NCI-H69 (cell line): Measurements from ENCODE around the gene CALY.

ENCODE experiments used
- DNase-seq: peaks from one replicate; lab custom pipeline; 2025; lab: John Stamatoyannopoulos, UW

Gene CALY

DNA sequence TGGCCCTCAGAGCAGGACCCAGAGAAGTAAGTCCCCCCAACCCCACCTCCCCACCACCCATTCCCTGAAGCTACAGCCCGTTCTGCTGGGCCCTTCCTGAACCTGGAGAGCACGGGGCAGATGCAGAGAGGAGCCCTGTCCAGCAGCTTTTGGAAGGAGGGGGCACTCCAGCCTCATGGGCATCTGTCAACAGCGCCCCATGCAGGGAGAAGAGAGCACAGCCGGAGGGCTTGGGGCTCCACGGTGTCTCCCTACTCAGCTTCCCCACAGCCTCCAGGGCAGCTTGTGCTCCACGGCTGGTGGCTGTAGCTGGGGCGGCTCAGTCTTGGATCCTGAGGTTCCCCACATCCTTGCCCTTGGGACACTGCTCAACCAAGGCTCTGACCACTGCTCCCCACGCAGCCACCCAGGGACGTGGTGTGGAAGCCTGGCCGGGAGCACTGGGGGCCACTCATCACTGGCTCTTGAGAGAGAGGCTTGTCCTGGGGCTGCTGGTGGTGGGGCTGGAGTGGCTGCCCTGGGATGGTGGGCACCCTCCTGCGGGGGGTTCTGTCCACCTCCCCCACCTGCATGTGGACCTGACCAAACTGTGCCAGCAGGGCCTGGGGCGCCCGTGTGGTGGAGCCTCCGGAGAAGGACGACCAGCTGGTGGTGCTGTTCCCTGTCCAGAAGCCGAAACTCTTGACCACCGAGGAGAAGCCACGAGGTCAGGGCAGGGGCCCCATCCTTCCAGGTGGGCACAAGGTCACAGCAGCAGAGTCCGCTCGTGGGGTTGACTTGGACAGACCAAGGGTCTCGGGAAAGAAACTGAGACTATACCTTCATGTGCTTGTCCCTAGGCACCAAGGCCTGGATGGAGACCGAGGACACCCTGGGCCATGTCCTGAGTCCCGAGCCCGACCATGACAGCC is 15.0 kb upstream of the CALY start:
- peak; percentile 4 for DNase-seq

DNA sequence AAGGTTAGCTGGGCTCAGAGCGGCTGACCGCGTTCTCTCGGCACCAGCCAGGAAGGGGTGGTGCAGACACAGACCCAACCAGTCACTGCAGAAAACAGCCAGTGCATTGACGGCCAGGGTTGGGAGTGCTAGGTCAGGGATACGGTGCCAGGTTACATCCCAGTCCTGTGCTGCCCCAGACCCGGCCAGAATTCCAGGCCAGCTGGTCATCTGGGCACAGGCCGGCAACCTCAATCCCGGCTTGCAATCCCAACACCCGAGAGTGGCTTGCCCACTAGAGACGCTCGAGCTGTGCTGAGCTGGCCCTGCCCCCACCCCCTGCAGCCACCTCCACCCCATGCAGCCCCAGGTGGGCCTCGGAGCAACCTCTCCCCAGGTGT is 14.2 kb upstream of the CALY start:
- no peak for DNase-seq

DNA sequence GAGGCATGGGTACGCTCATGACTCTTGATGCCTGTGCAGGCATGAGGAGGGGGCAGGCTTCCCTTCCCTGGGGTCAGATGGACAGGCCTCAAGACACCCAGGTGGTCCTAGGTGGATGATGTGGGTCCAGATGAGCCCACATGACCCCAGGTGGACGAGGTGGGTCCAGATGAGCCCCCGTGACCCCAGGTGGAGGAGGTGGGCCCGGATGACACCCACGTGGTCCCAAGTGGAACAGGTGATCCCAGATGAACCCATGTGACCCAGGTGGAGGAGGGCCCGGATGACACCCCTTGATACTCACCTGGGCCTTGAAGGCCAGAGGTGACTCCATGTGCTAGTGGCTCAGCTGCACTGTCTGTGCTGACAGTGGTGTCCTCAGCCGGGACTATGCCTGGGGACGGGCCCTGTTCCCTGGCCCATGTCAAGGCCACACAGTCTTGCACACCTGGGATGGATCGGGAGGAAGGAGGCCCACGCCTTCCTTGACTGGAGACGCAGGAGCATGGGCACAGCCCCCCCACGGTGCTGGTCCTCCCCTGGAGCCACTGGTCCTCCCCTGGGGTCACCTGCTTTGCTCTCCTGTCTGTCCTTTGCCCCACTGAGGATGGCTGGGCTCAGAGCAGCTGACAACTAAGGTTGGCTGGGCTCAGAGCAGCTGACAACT is 13.7 kb upstream of the CALY start:
- DNase-seq = no peak

DNA sequence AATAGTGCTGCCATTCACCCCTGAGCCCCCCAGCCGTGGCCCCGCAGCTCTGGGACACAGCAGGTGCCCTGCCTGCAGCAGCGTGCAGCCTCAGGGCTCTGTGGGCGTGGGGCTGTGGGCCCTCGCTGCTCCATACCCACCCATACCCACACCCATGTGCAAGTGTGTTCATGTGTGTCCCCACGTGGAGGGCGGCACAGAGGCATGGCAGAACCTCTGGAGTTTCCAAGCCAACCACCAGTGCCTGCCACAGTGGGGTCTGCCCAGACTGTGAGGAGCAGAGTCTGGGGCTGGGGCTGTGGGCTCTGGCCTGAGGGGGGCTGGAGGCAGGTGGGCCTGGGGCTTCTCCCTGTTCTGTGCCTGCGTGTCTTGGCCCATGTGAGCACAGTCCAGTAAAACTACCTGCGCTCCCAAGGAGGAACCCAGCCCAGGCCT is 12.9 kb upstream of the CALY start:
- no peak for DNase-seq

DNA sequence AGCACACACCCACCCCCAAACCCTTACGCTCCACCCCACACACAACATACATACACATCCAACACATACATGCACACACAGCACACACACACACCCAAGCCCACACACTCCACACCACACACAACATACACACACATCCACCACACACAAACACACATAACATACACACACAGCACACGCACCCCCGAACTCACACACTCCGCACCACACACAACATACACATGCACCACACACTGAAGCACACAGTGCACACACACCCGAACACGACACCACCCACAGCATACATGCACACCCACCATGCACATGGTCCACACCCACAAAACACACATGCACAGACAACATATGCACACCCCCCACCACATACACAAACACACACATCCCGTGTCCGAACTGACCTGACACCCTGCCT is 12.5 kb upstream of the CALY start:
- DNase-seq = no peak

DNA sequence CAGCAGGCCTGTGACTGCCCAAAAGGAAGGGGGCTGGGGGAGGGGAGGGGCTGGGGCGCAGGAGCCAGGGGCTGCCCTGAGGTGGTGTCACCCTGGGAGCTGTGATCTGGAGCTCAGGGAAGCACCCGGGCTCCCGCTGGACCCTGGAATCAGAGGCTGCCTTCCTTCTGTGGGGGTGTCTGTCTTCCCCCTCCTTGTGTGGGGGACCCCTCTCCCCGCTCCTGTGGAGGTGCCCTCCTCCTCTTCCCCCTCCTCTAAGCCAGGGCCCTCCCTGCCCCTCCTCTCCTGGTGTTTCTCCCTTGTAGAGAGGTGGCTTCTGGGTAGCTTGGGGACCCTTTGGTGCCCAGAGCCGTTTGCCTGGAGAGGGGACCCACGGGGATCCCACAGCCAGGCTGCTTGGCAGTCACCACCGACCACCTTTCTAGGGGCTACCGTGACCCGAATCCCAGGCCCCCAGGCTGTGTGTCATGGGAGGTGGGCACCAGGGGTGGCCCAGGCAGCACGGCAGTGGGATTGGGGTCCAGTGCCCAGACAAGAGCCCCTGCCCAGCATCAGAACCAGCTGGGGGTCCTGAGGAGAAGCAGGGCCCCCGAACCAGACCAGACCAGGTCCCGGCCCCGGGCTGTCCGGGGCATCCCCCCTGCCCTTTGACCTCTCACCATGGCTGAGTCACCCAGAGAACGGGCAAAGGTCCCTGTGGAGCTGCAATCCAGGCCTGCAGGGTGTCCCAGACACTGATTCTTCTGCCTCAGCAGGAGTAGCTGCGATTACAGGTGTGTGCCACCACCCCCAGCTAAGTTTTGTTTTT is 11.2 kb upstream of the CALY start:
- peak; percentile 16 for DNase-seq

DNA sequence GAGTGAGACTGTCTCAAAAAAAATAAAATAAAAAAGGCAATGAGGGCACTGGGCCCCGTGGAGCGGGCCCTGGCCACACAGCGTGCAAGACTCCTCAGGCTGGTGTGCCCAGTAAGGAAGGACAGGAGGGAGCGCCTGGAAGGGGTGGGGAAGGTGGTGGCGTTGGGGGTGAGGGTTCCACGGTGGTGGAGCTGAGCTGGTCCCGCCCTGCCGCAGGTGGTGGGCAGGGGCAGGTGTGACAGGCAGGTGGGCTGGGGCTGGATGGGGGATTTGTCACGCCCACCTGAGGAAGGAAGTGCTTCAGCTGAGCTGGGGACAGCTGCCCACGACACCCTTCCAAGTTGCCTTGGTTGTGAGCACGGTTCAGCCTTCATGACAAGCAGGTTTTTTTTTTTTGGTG is 9.7 kb upstream of the CALY start:
- DNase-seq = no peak

DNA sequence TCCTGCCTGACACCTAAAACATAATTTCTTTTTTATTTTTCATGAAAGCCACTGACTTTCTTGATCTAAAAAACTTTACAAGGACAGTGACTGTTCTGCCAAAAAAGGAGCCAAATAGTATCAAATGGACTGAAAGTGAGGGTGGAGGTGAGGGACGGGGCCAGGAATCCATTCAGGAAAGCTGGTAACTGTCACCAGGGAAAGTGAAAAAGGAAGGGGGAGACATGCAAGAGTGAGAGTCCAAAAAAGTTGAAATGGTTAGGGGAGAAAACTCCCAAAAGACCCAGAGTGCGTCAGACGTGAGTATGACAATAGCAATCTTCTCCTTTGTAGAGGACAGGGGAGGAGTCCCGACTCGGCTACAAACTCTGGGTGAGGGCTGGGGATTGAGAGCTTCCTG is 7.5 kb upstream of the CALY start:
- no peak for DNase-seq

DNA sequence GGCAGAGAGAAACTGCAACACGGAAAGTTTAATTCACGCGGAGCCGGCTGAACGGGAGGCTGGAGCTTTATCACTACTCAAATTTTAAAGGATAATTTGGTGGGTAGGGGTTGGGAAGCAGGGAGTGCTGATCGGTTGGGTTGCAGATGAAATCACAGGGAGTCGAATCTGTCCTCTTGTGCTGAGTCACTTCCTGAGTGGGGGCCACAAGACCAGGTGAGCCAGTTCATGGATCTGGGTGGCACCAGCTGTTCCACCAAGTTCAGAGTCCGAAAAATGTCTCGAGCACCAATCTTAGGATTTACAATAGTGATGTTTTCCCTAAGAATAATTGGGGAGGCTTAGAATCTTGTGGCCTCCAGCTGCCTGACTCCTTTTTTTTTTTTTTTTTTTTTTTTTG is 6.9 kb upstream of the CALY start:
- DNase-seq = no peak

DNA sequence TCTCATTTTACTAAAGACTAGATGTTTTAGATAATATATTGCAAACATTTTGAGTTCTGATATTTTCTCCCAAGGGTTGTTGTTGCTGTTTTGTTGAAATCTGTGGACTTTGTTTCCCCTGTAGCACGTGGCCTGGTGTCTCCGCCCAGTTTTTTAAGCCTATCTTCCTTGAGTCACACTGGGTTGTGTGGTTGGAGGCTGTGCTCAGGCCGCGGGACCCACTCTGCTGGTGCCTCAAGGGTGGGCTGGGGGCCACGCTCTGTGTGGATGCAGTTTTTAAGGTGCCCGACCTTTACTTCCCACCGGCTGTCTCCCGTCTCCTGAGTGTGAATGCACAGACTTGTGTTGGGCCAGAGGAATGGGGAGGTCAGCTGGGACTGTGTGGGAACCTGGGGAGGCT is 6.2 kb upstream of the CALY start:
- DNase-seq = no peak

DNA sequence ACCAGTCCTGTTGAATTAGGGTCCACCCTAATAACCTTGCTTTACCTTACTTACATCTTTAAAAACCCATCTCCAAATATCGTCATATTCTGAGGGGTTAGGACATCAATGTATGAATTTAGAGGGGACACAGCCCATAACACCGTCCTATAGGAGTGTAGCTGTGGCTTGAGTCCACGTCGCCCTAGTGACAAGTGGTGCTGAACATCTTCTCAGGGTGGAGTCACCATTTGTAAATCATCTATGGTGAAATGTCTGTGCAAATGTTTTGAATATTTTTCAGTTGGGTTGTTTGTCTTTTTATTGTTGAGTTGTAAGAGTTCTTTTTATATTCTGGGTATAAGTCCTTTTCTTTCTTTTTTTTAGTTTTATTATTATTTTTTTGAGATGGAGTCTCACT is 5.3 kb upstream of the CALY start:
- no peak for DNase-seq

DNA sequence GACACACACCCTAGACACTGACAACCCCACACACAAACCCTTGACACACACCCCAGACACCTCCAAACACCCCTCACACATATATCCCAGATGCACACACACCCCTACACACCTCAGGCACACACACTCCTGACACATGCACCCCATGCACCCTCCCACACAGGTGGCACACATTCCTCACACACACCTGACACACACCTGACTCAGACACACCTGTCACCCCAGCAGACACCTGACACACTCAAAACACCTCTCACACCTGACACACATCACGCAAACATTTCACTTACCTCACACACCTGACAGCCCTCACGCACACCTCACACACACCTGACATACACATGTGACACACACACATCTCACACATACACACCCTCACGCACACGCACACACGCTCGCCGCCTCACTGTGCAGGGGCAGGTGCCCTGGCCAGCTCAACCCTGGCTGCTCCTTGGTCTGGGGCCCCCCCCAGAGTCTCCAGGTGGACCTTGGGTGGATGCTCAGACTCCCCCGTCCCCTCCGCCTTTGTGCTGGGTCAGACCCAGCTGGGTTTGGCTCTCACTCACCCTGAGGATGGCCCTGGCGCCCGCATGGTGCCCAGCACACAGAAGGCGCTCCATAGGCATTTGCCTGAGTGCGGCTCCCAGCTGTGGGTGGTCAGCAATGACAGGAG is 3.1 kb upstream of the CALY start:
- DNase-seq = no peak

DNA sequence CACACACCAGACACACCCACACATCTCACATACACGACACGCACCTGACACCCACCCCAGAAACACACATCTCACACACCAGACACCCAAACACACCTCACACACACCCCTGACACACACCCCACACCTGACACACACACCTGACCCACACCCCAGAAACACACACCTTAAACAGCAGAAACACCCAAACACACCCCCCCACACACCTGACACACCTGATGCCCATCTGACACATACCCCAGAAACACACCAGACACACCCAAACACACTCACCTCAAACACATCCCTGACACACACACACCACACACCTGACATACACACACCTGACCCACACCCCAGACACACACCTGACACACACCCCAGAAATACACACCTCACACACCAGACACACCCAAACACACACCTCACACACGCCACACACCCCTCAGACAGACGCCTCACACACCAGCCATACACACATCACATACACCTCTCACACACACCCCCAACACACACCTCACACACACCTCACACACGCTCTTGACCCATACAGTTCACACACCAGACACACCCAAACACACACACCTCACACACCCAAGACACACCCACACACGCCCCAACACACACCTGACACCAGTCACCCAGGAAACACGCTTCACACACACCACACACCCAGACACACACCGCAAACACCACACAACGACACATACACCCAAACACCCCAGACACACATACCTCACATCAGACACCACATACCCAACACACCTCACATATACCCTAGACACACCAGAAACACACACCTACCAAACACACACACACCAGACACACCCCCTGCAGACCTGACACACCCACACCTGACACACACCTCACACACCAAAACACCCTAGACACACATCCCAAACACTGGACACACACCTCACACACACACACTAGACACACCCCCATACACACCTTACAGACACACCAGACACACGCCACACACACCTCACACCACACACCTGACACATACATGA is 1.7 kb upstream of the CALY start:
- DNase-seq = no peak

DNA sequence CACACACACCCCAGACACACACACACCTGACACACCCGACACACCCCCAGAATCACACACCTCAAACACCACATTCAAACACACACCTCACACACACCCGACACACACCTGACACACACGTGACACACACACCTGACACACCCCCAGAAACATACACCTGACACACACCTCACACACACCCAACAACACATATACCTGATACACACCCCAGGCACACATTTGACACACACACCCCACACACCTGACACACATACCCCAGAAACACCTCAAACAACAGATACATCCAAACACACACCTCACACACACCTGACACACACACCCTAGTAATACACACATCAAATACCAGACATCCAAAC is 652 bp upstream of the CALY start:
- DNase-seq = no peak

DNA sequence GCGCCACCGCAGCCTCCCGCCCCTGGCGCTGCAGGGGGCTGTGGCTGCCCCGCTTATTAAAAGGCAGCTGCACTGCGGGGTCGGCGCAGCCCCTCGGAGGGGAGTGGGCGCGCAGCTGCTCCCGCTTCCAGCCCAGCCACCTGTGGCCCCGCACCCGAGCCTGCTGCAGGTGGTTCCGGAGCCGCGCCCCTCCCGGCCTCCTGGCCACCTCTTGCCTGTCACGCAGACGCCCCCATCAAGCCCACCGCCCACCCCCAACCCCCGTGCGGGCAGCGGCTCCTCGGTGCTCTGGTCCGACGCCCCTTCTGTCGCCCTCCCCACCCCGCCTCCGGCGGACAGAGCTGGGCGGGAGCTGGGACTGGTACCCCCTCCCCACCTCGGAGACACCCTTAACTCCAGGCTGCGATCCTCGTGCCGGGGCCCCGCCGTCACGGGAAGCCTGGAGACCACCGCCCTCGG is 549 bp downstream of the CALY start:
- DNase-seq = no peak

DNA sequence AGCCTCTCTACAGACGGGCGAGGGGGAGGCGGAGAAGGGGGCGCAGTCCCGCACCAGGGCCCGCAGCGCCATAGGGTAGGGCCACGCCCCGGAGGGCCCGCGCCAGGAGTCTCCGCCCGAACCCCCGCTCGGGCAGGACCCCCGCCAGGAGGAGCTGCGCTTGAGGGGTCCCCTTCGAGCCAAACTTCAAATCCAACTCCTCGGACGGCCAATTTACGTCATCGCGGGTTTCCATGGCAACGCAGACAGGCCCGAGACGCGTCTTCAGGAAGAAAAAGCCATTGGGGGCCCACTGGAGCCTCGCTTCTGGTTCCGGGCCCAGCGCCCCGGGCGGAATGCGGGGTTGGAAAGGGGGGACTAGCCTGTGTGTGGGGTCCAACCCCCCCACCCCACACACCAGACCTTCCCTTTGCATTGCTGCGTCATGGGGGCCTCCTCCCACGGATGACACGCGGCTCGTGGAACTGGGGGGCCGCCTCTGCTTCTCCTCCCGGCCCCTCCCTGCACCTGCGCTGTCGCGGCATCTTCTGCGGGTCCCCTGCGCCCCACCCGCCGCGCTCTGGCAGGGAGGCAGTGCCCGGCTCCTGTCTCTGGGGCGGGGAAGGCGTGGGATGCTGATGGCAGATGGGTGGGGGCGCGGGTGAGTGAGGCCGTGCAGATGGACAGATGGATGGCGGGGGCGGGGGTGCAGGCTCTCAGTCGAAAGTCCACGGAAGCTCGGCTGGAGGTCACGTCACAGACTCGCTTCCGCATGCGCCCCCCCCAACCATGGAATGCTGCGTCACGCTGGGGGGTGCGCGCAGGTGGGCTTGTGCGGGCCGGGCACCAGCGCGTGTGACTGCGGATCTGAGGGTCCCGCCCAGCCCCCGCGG is 1.2 kb downstream of the CALY start:
- peak; percentile 56 for DNase-seq

DNA sequence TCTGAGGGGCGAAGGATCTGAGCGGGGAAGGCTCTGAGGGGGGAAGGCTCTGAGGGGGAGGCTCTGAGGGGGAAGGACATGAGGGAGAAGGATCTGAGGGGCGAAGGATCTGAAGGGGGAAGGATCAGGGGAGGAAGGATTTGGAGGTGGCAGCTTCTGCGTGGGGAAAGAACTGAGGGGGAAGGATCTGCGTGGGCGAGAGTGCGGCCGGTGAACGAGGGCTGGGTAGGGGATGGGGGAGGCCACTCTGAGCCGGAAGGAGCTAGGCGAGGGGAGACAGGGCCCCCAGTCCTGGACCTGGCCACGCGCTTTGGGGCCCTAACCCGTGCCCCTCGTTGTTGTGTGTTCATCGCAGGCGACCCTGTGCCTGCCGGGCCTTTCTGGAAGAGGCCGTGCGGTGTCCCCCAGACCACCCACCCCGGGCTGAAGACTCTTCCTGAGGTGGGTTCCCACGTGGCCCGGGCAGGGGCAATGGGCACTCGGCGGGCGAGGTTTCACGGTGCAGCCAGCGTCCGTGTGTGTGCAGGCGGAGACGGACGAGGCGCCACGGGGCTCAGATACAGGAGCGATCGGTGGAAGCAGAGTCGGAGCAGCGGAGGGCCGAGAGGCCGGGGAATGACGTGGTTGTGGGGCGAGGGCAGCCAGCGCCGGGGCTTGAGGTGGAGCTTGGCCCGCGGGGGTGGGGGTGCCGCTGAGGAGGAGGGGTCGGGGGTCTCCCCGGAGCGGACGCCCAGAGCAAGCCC is 2.0 kb downstream of the CALY start:
- peak; percentile 10 for DNase-seq

DNA sequence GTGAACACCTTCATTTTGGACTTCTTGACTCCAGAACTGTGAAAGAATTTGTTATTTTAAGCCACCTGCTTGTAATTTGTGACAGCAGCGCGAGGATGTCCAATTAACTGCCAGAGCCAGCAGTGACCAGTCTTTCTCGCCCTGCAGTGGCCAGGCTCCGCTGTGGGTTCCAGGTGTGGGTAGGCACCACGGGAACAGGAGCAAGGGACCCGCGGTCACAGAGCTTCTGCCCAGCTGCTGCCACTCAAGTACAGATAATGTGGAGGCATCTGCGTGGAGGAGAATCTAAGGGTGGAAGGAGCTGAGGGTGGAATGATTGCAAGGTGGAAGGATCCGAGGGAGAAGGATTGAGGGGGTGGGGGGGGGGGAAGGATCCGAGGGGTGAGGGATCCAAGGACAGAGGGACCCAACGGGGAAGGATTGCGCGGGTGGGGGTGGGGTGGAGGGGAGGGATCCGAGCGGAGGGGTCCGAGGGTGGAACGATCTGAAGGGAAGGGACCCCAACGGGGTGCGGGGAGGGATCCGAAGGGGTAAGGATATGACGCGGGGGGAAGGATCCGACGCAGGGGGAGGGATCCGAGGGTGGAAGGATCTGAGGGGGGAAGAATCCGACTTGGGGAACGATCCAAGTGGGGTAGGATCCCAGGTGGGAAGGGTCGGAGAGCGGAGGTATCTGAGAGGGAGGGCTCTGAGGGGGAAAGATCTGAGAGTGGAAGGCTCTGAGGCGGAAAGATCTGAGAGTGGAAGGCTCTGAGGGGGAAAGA is 3.6 kb downstream of the CALY start:
- no peak for DNase-seq
